Fibroblast of lung (primary cell): ENCODE data around the gene METTL26. TPM values are rescaled to one million over a fixed set of nuclear protein-coding genes. Genes with fewer than 3 reads are reported as not detected.

Experiments used
- DNase-seq, 2 donors: peaks; one replicate each; pipeline versions ENCODE4 v3.0.0 to v3.0.0-alpha.2; 2010; ENCODE audit warnings: low read depth in 2 of 2
- H2AFZ ChIP-seq: 2 replicates; pipeline ENCODE4 v1.5.1; 2012; ENCODE audit warnings: low read length, control low read depth, inconsistent platforms
- H3K27ac ChIP-seq: 2 replicates; pipeline ENCODE4 v1.5.1; 2011; ENCODE audit warnings: low read length, control low read depth; ENCODE audit not compliant: insufficient read depth
- H3K27me3 ChIP-seq: 2 replicates; pipeline ENCODE4 v1.5.1; 2011; ENCODE audit warnings: mild to moderate bottlenecking, low read length; ENCODE audit not compliant: control insufficient read depth, insufficient read depth
- H3K36me3 ChIP-seq: 2 replicates; pipeline ENCODE4 v1.5.1; 2011; ENCODE audit warnings: low read length; ENCODE audit not compliant: control insufficient read depth, insufficient read depth
- H3K4me1 ChIP-seq: 2 replicates; pipeline ENCODE4 v1.5.1; 2011; ENCODE audit warnings: low read length; ENCODE audit not compliant: control insufficient read depth, insufficient read depth; ENCODE audit errors: extremely low read depth
- H3K4me2 ChIP-seq: 2 replicates; pipeline ENCODE4 v1.5.1; 2011; ENCODE audit warnings: low read length, control low read depth; ENCODE audit not compliant: insufficient read depth; ENCODE audit errors: extremely low read depth
- H3K4me3 ChIP-seq, 4 experiments: fragments of 200-600 bp in 1 of 4; sonication (generic) in 1 of 4; replicated peaks in 1 of 4; 2 replicates each; pipeline ENCODE4 v1.5.1; 2011 to 2016; ENCODE audit warnings: low read length in 4 of 4, low read depth in 3 of 4, mild to moderate bottlenecking in 3 of 4, control low read depth in 2 of 4, inconsistent platforms in 1 of 4, mixed read lengths in 1 of 4; ENCODE audit not compliant: insufficient read depth in 1 of 4; ENCODE audit errors: control extremely low read depth in 1 of 4
- H3K79me2 ChIP-seq: 2 replicates; pipeline ENCODE4 v1.5.1; 2012; ENCODE audit warnings: mild to moderate bottlenecking, low read length, inconsistent platforms; ENCODE audit not compliant: control insufficient read depth, insufficient read depth
- H3K9ac ChIP-seq: 2 replicates; pipeline ENCODE4 v1.5.1; 2011; ENCODE audit warnings: mild to moderate bottlenecking, low read length, control low read depth; ENCODE audit not compliant: insufficient read depth
- H3K9me3 ChIP-seq: 2 replicates; pipeline ENCODE4 v1.5.1; 2012; ENCODE audit warnings: low read depth, low read length; ENCODE audit not compliant: control insufficient read depth, insufficient read depth
- H4K20me1 ChIP-seq: 2 replicates; pipeline ENCODE4 v1.5.1; 2011; ENCODE audit warnings: low read length; ENCODE audit not compliant: control insufficient read depth, insufficient read depth; ENCODE audit errors: extremely low read depth
- EZH2 ChIP-seq: IDR thresholded peaks from 2 replicates; pipeline ENCODE4 v1.5.1; 2012; ENCODE audit warnings: low read length, control low read depth, mild to moderate bottlenecking; ENCODE audit errors: missing control alignments
- polyA plus RNA-seq, 2 donors: library from polyadenylated mRNA; depleted of rRNA in 1 of 2; stranded (reverse) in 1 of 2; unstranded in 1 of 2; fragments of >200 nt; gene quantifications; 2 replicates each; pipeline ENCODE4 v1.2.1, GENCODE V29; 2011 to 2012; ENCODE audit warnings: missing spikeins in 1 of 2
- total RNA-seq: library from RNA; depleted of rRNA; stranded (reverse); fragments of >200 nt; gene quantifications from 2 replicates; pipeline ENCODE4 v1.2.1, GENCODE V29; 2014
- TF ChIP-seq, protein P1 (sequence below), 2 donors: IDR thresholded peaks in 1 of 2; conservative IDR thresholded peaks in 1 of 2; 1 replicate in 1 of 2; 2 replicates in 1 of 2; pipeline ENCODE4 v1.5.1; 2011 to 2012; ENCODE audit warnings: low read length in 2 of 2, control low read depth in 1 of 2, inconsistent platforms in 1 of 2, low read depth in 1 of 2, mild to moderate bottlenecking in 1 of 2

The METTL26 gene
- total and polyA plus RNA-seq, 2 donors (not counting 1 experiment from before 2014, with no cell fraction given), result 39.2 to 71.7 TPM

DNA sequence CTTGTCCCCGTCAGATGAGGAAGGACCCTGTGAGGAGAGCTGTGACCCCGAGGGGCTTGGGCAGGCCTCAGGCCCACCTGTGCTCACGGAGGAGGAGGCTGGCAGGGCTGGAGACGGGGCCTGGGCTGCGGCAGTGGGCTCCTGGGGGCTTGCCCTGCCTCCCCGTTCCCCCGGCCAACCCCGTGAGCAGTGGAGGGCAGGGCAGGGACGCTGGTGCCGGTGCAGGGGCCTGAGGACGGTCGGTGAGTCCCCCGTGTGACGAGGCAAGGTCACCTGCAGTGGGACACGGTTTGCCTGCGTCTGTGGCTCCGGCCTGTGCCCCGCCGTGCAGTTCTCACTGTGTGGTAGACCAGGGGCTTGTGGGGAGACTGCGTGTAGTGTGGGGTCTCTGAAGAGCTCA is 23.5 kb upstream of the METTL26 start:
- Histone ChIP-seq H3K4me2 (no peak overlapping the region), H3K36me3 (peaks cover 12% of the 10 kb centered on the region), H3K4me3 (no peak overlapping the region), H3K79me2 (no peaks in the 10 kb centered on the region), H2AFZ (no peak overlapping the region), H3K27me3 (no peaks in the 10 kb centered on the region), H4K20me1 (no peaks in the 10 kb centered on the region), H3K9ac (no peak overlapping the region), H3K27ac (no peak overlapping the region), H3K4me1 (no peaks in the 10 kb centered on the region), H3K9me3 (no peaks in the 10 kb centered on the region)
- no peak for DNase-seq
- TF ChIP-seq EZH2, result no peak
- TF ChIP-seq, protein P1, sequence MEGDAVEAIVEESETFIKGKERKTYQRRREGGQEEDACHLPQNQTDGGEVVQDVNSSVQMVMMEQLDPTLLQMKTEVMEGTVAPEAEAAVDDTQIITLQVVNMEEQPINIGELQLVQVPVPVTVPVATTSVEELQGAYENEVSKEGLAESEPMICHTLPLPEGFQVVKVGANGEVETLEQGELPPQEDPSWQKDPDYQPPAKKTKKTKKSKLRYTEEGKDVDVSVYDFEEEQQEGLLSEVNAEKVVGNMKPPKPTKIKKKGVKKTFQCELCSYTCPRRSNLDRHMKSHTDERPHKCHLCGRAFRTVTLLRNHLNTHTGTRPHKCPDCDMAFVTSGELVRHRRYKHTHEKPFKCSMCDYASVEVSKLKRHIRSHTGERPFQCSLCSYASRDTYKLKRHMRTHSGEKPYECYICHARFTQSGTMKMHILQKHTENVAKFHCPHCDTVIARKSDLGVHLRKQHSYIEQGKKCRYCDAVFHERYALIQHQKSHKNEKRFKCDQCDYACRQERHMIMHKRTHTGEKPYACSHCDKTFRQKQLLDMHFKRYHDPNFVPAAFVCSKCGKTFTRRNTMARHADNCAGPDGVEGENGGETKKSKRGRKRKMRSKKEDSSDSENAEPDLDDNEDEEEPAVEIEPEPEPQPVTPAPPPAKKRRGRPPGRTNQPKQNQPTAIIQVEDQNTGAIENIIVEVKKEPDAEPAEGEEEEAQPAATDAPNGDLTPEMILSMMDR (conservative IDR thresholded peaks at IDR 0.05 in 1 of 2, IDR thresholded peaks at IDR 0.05 in 1 of 2; ENCODE audit: low read depth in 1 of 2, low read length in 2 of 2), result no peak

DNA sequence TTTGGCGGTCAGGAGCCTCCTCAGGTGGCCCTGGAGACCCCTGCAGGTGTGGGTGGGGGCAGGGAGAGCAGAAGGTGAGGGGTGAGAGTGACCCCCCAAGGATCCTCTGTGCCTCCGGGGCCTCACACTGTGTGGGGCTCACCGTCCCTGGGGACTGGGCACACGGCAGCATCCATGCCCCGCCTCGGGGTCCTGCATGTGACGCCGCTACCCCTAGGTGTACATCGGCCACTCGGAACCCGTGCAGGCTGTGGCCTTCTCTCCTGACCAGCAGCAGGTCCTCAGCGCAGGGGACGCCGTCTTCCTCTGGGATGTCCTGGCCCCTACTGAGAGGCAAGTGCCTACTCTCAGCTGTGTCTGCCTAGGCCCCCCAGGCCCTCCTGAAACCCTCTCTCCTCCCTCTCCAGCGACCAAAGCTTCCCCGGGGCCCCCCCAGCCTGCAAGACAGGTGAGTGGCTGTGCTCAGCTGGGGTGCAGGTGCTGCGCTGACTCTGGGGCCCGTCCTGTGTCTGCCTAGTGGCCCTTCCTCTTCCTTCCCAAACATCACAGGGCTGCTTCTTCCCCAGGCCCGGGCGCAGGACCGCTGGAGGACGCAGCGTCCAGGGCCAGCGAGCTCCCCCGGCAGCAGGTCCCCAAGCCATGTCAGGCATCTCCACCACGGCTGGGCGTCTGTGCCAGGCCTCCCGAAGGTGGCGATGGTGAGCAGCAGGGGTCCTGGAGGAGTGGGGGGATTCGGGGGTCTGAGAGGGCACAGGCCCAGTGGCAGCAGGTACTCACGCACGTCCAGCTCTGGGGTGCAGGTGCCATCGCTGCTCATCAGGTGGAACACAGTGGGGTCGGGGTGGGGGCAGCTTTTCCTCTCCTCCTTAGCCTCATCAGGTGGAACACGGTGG is 22.8 kb upstream of the METTL26 start:
- Histone ChIP-seq H3K36me3 (peaks cover 11% of the 10 kb centered on the region), H3K9me3 (no peaks in the 10 kb centered on the region), H3K9ac (no peak overlapping the region), H3K4me3 (no peak overlapping the region), H3K4me2 (no peak overlapping the region), H3K27me3 (no peaks in the 10 kb centered on the region), H3K79me2 (no peaks in the 10 kb centered on the region), H3K4me1 (no peaks in the 10 kb centered on the region), H2AFZ (no peak overlapping the region), H3K27ac (no peak overlapping the region), H4K20me1 (no peaks in the 10 kb centered on the region)
- TF ChIP-seq EZH2, result no peak
- TF ChIP-seq, protein P1 (conservative IDR thresholded peaks at IDR 0.05 in 1 of 2, IDR thresholded peaks at IDR 0.05 in 1 of 2; ENCODE audit: low read depth in 1 of 2, low read length in 2 of 2), result no peak
- DNase-seq, result no peak

DNA sequence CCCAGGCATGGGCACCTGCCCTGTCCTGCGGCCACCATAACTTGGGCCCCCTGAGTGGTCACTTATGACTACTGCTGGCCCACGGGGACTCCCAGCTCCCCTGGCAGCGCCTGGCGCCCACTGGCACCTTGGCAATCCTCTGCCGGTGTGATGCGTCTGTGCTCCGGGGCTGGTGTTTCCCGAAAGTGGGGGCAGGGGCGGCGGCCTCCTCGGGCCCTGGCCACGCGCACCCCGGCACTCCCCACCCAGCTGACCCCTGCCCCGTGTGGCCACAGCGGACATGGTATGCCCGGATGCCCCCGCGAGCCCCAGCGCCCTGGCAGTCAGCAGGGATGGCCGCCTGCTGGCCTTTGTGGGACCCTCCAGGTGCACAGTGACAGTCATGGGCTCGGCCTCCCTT is 21.4 kb upstream of the METTL26 start:
- Histone ChIP-seq H3K4me3 (no peak overlapping the region), H3K79me2 (no peaks in the 10 kb centered on the region), H2AFZ (no peak overlapping the region), H3K9me3 (no peaks in the 10 kb centered on the region), H3K9ac (no peak overlapping the region), H3K4me1 (no peaks in the 10 kb centered on the region), H3K27ac (no peak overlapping the region), H4K20me1 (no peaks in the 10 kb centered on the region), H3K4me2 (no peak overlapping the region), H3K36me3 (peaks cover 17% of the 10 kb centered on the region), H3K27me3 (no peaks in the 10 kb centered on the region)
- no peak for DNase-seq
- TF ChIP-seq, protein P1 (conservative IDR thresholded peaks at IDR 0.05 in 1 of 2, IDR thresholded peaks at IDR 0.05 in 1 of 2; ENCODE audit: low read depth in 1 of 2, low read length in 2 of 2), result no peak
- no peak for TF ChIP-seq EZH2
